ENCODE results near the gene IFT80. TPM values are rescaled to one million over a fixed set of nuclear protein-coding genes. Genes with fewer than 3 reads are reported as not detected.

The IFT80 gene
- total and polyA plus RNA-seq, 9 of the 15 experiments (the other 6 are each of a cell fraction or from before 2014, with no cell fraction given): 6.7 to 21.1 (median 16.4) TPM

- TF ChIP-seq ZNF592 (IDR thresholded peaks at IDR 0.05) (no peak), ZNF511 (CRISPR knock-in tag; IDR thresholded peaks at IDR 0.05) (no peak), CEBPB (tag; IDR thresholded peaks at IDR 0.05) (peak; percentile 64; the same call in 1 of the 2 replicates), POLR2G (IDR thresholded peaks at IDR 0.05; ENCODE audit: low read depth, low read length) (peak; percentile 12; the same call in 1 of the 2 replicates), ARID4B (CRISPR knock-in tag; IDR thresholded peaks at IDR 0.05) (peak; percentile 49; the same call in 1 of the 2 replicates), ZBTB9 (CRISPR knock-in tag; IDR thresholded peaks at IDR 0.05) (no peak), NEUROD1 (IDR thresholded peaks at IDR 0.05; ENCODE audit: borderline replicate concordance, low read depth, low read length, partially characterized antibody) (no peak), CUX1 (CRISPR knock-in tag; IDR thresholded peaks at IDR 0.05) (no peak)
Observed at GRCh38 chr3:160400030-160400701, 1.1 kb upstream of the IFT80 start (continued).

Data from K562 (cell line).